Esophagus muscularis mucosa (tissue), 4 donors: ENCODE measurements around the gene PHGDH. TPM values are rescaled to one million over a fixed set of nuclear protein-coding genes. Genes with fewer than 3 reads are reported as not detected.

ENCODE experiments used
- DNase-seq: peaks from one replicate; pipeline ENCODE4 v3.0.0-alpha.2; 2017; ENCODE audit errors: extremely low spot score
- H3K27ac ChIP-seq, 4 donors: fragments of 200-600 bp; sonication (generic); replicated peaks in 1 of 4; 1 replicate in 3 of 4; 2 replicates in 1 of 4; pipeline ENCODE4 v1.5.1; 2016 to 2019; ENCODE audit warnings: mild to moderate bottlenecking in 1 of 4
- H3K27me3 ChIP-seq, 4 donors: fragments of 200-600 bp; sonication (generic); one replicate each; pipeline versions ENCODE4 v1.5.1 to v1.6.0; 2016 to 2019
- H3K36me3 ChIP-seq, 4 donors: fragments of 200-600 bp; sonication (generic); one replicate each; pipeline ENCODE4 v1.5.1; 2016 to 2019
- H3K4me1 ChIP-seq, 4 donors: fragments of 200-600 bp; sonication (generic); one replicate each; pipeline ENCODE4 v1.5.1; 2016 to 2019
- H3K4me3 ChIP-seq, 4 donors: fragments of 200-600 bp; sonication (generic); 1 replicate in 2 of 4; 2 replicates in 2 of 4; pipeline ENCODE4 v1.5.1; 2016 to 2019; ENCODE audit warnings: mild to moderate bottlenecking in 4 of 4, moderate library complexity in 1 of 4
- H3K9me3 ChIP-seq, 4 donors: fragments of 200-600 bp; sonication (generic); 1 replicate in 3 of 4; 2 replicates in 1 of 4; pipeline ENCODE4 v1.5.1; 2016 to 2019
- CTCF ChIP-seq, 3 experiments: fragments of 200-600 bp in 2 of 3; fragments of 450-650 bp in 1 of 3; sonication (generic) in 2 of 3; IDR thresholded peaks; one replicate each; pipeline ENCODE4 v1.5.1; 2017 to 2019; ENCODE audit warnings: antibody characterized with exemption in 3 of 3, mild to moderate bottlenecking in 2 of 3, moderate library complexity in 1 of 3
- EP300 ChIP-seq: sonication (generic); formaldehyde crosslinking; IDR thresholded peaks from one replicate; pipeline ENCODE4 v1.6.1; 2017; ENCODE audit warnings: antibody characterized with exemption
- POLR2A ChIP-seq: fragments of 450-650 bp; IDR thresholded peaks from one replicate; pipeline ENCODE4 v1.6.1; 2017; ENCODE audit warnings: antibody characterized with exemption, moderate library complexity, mild to moderate bottlenecking, low read depth
- POLR2AphosphoS5 ChIP-seq, 2 donors: sonication (generic); formaldehyde crosslinking; IDR thresholded peaks; one replicate each; pipeline ENCODE4 v1.6.1; 2017; ENCODE audit warnings: antibody characterized with exemption in 2 of 2
- WGBS: methylation state at CpG from one replicate; pipeline ENCODE4 v1.1.5; 2018; 5-methylcytosine and 5-hydroxymethylcytosine counted together
- intact Hi-C: fragments of 100-400 bp; cut with DNase I; formaldehyde crosslinking; loops from one replicate; pipeline ENCODE4 v1.15.1; 2023
- total RNA-seq, 4 donors: library from RNA; depleted of rRNA; stranded (reverse); fragments of >200 nt; gene quantifications; one replicate each; pipeline versions ENCODE4 v1.1.0 to v1.2.1, GENCODE V29; 2016

PHGDH gene
- total RNA-seq, 4 donors from 2014 or later = 20.3 to 42.7 (median 21.9) TPM

- Histone ChIP-seq H3K27me3 (no peaks in the 10 kb centered on the region), H3K36me3 (no peaks in the 10 kb centered on the region), H3K4me1 (peaks cover 9 to 11% (median 10%) of the 10 kb centered on the region in 4 donors), H3K9me3 (no peaks in the 10 kb centered on the region), H3K27ac (no peak overlapping the region), H3K4me3 (no peak overlapping the region)
- no peak for DNase-seq
- intact Hi-C loops = no loop called here
- 79% methylated on average over 8 of the region's 8 CpGs for WGBS
- no peak for TF ChIP-seq POLR2A
- TF ChIP-seq CTCF (IDR thresholded peaks at IDR 0.05) = no peak
- TF ChIP-seq POLR2AphosphoS5 (IDR thresholded peaks at IDR 0.05) = no peak
- no peak for TF ChIP-seq EP300
Observed at GRCh38 chr1:119676571-119677206, 35.0 kb upstream of the PHGDH start.

- no peak overlapping the region for H3K27ac ChIP-seq
- no peaks in the 10 kb centered on the region for H3K36me3 ChIP-seq
- no peaks in the 10 kb centered on the region for H3K27me3 ChIP-seq
- H3K9me3 ChIP-seq = no peaks in the 10 kb centered on the region
- intact Hi-C loops = no loop called here
- no peak for DNase-seq
- no peak overlapping the region for H3K4me3 ChIP-seq
- WGBS = 100% methylated on average over 1 of the region's 1 CpG
- TF ChIP-seq POLR2A (no peak), EP300 (no peak), CTCF (IDR thresholded peaks at IDR 0.05) (no peak), POLR2AphosphoS5 (IDR thresholded peaks at IDR 0.05) (no peak)
- peaks cover 9 to 11% (median 10%) of the 10 kb centered on the region in 4 donors for H3K4me1 ChIP-seq
Observed at GRCh38 chr1:119679223-119679622, 32.5 kb upstream of the PHGDH start.

GRCh38 chr1:119680193-119680592 is 31.5 kb upstream of the PHGDH start:
- intact Hi-C loops = no loop called here
- H3K9me3 ChIP-seq = no peaks in the 10 kb centered on the region
- H3K36me3 ChIP-seq = no peaks in the 10 kb centered on the region
- H3K4me3 ChIP-seq = no peak overlapping the region
- no peak overlapping the region for H3K27ac ChIP-seq
- DNase-seq = no peak
- TF ChIP-seq EP300 (no peak), CTCF (IDR thresholded peaks at IDR 0.05) (no peak), POLR2AphosphoS5 (IDR thresholded peaks at IDR 0.05) (no peak)
- WGBS = 92% methylated on average over 3 of the region's 3 CpGs
- no peaks in the 10 kb centered on the region for H3K27me3 ChIP-seq
- H3K4me1 ChIP-seq = peaks cover 5 to 9% (median 7%) of the 10 kb centered on the region in 4 donors

GRCh38 chr1:119680723-119681122 is 31.0 kb upstream of the PHGDH start:
- DNase-seq = no peak
- no peaks in the 10 kb centered on the region for H3K9me3 ChIP-seq
- 61% methylated on average over 2 of the region's 2 CpGs for WGBS
- no peaks in the 10 kb centered on the region for H3K27me3 ChIP-seq
- no peak overlapping the region for H3K27ac ChIP-seq
- TF ChIP-seq POLR2AphosphoS5 (IDR thresholded peaks at IDR 0.05) (no peak), POLR2A (no peak), EP300 (no peak), CTCF (IDR thresholded peaks at IDR 0.05) (no peak)
- peaks cover 2 to 3% (median 3%) of the 10 kb centered on the region in 4 donors for H3K4me1 ChIP-seq
- no peaks in the 10 kb centered on the region for H3K36me3 ChIP-seq
- no peak overlapping the region for H3K4me3 ChIP-seq
- intact Hi-C loops = no loop called here

GRCh38 chr1:119681560-119681959 is 30.2 kb upstream of the PHGDH start:
- intact Hi-C loops = no loop called here
- no peak for DNase-seq
- Histone ChIP-seq H3K4me3 (no peak overlapping the region), H3K4me1 (no peaks in the 10 kb centered on the region), H3K9me3 (no peaks in the 10 kb centered on the region), H3K27ac (no peak overlapping the region), H3K36me3 (no peaks in the 10 kb centered on the region), H3K27me3 (no peaks in the 10 kb centered on the region)
- TF ChIP-seq CTCF (IDR thresholded peaks at IDR 0.05) (no peak), POLR2A (no peak), POLR2AphosphoS5 (IDR thresholded peaks at IDR 0.05) (no peak), EP300 (no peak)
- 83% methylated on average over 2 of the region's 2 CpGs for WGBS
